ENCODE results near the gene PLA2G3. TPM values are rescaled to one million over a fixed set of nuclear protein-coding genes. Genes with fewer than 3 reads are reported as not detected.

Gene PLA2G3
- total and polyA plus RNA-seq, 2 experiments from 2014 or later = 18.0 to 34.5 TPM

- ATAC-seq = no peak
- peaks cover 11% of the 10 kb centered on the region; the same call in 1 of the 2 replicates for H3K4me1 ChIP-seq (ENCODE audit: insufficient read depth)
- peaks cover 14% of the 10 kb centered on the region for H3K4me1 Mint-ChIP-seq
- no peaks in the 10 kb centered on the region for H3K9me3 Mint-ChIP-seq
- TF ChIP-seq REST (IDR thresholded peaks at IDR 0.05; ENCODE audit: unreplicated experiment) (no peak), NANOG (IDR thresholded peaks at IDR 0.05; ENCODE audit: borderline replicate concordance) (no peak), ZNF331 (CRISPR knock-in tag; IDR thresholded peaks at IDR 0.05; ENCODE audit: low read depth) (no peak), ETS1 (IDR thresholded peaks at IDR 0.05) (no peak), EZH2 (IDR thresholded peaks at IDR 0.05; ENCODE audit: low read depth, unreplicated experiment) (no peak), CREB1 (CRISPR knock-in tag; IDR thresholded peaks at IDR 0.05; ENCODE audit: low read depth) (no peak), ZNF114 (CRISPR knock-in tag; IDR thresholded peaks at IDR 0.05) (no peak)
- no peak overlapping the region for H3K4me3 Mint-ChIP-seq
- H3K9me2 ChIP-seq (ENCODE audit: insufficient read depth) = no peaks in the 10 kb centered on the region
- H3K27ac ChIP-seq (ENCODE audit: low read depth) = no peak overlapping the region
- H4K20me1 ChIP-seq (replicated peaks; ENCODE audit: insufficient read depth) = no peaks in the 10 kb centered on the region
- H3K4me3 ChIP-seq = peak overlapping the region; percentile 49; the same call in 1 of the 2 replicates
- peaks cover 14% of the 10 kb centered on the region for H3K27me3 Mint-ChIP-seq (ENCODE audit: insufficient read depth, low read depth, poor library complexity)
- H3K79me2 ChIP-seq (replicated peaks; ENCODE audit: insufficient read depth) = no peaks in the 10 kb centered on the region
- peak overlapping the region; percentile 63 for H3K4me2 ChIP-seq
- no peaks in the 10 kb centered on the region for H3K27me3 ChIP-seq (ENCODE audit: insufficient read depth)
- H3F3A ChIP-seq (replicated peaks; ENCODE audit: low read depth) = no peaks in the 10 kb centered on the region
- H3K36me3 ChIP-seq (ENCODE audit: insufficient read depth) = no peaks in the 10 kb centered on the region
- H3K36me3 Mint-ChIP-seq (ENCODE audit: low read depth) = peaks cover 3% of the 10 kb centered on the region; the same call in 1 of the 3 replicates
- no peak for DNase-seq (ENCODE audit: low spot score)
- no peak overlapping the region for H2AFZ ChIP-seq
- no peak overlapping the region for H3K27ac Mint-ChIP-seq
These were observed 12.2 kb downstream of the PLA2G3 start for GRCh38 chr22:31128156-31128555.

GRCh38 chr22:31127181-31127772, 13.0 kb downstream of the PLA2G3 start:
- Histone ChIP-seq H3K79me2 (replicated peaks; ENCODE audit: insufficient read depth) (no peaks in the 10 kb centered on the region), H3K27me3 (ENCODE audit: insufficient read depth) (no peaks in the 10 kb centered on the region), H3K4me1 (ENCODE audit: insufficient read depth) (peaks cover 11% of the 10 kb centered on the region; the same call in 1 of the 2 replicates), H3K36me3 (ENCODE audit: insufficient read depth) (no peaks in the 10 kb centered on the region), H3K4me3 (peak overlapping the region; percentile 49), H3K9me2 (ENCODE audit: insufficient read depth) (no peaks in the 10 kb centered on the region), H4K20me1 (replicated peaks; ENCODE audit: insufficient read depth) (no peaks in the 10 kb centered on the region), H2AFZ (peak overlapping the region; percentile 9; the same call in 1 of the 2 replicates), H3K27ac (ENCODE audit: low read depth) (0 out of 2 replicates have a peak overlapping the region, but pooled peaks have one; percentile 34), H3K4me2 (peak overlapping the region; percentile 63), H3F3A (replicated peaks; ENCODE audit: low read depth) (no peaks in the 10 kb centered on the region)
- Mint-ChIP-seq H3K4me1 (peaks cover 18% of the 10 kb centered on the region), H3K27me3 (ENCODE audit: insufficient read depth, low read depth, poor library complexity) (peaks cover 14% of the 10 kb centered on the region), H3K36me3 (ENCODE audit: low read depth) (no peaks in the 10 kb centered on the region), H3K9me3 (no peaks in the 10 kb centered on the region), H3K4me3 (peak overlapping the region; percentile 26; the same call in 2 of the 3 replicates), H3K27ac (no peak overlapping the region)
- peak; percentile 93 for DNase-seq (ENCODE audit: low spot score)
- no peak for TF ChIP-seq ETS1 (IDR thresholded peaks at IDR 0.05)
- peak; percentile 61 for TF ChIP-seq POLR2AphosphoS5 (IDR thresholded peaks at IDR 0.05; ENCODE audit: low read depth)
- TF ChIP-seq NANOG (IDR thresholded peaks at IDR 0.05; ENCODE audit: borderline replicate concordance) = no peak
- no peak for TF ChIP-seq EZH2 (IDR thresholded peaks at IDR 0.05; ENCODE audit: low read depth, unreplicated experiment)
- ATAC-seq = peak; percentile 64

All from GM23338 (cell line).